Stimulated activated CD4-positive, alpha-beta T cell treated with anti-CD3 and anti-CD28 coated beads, Interleukin-4, amount 100 ng/mL, for 4 hours (primary cell): ENCODE measurements around the gene CNOT3.
"Not testable (repeated sequence)": the region's sequence is repeated elsewhere in the genome, so short reads cannot be mapped to it uniquely, and the experiment has no call there.

Source experiments
- DNase-seq, 2 experiments: peaks; one replicate each; pipeline ENCODE4 v3.0.0-alpha.2; 2020

Gene CNOT3

DNA sequence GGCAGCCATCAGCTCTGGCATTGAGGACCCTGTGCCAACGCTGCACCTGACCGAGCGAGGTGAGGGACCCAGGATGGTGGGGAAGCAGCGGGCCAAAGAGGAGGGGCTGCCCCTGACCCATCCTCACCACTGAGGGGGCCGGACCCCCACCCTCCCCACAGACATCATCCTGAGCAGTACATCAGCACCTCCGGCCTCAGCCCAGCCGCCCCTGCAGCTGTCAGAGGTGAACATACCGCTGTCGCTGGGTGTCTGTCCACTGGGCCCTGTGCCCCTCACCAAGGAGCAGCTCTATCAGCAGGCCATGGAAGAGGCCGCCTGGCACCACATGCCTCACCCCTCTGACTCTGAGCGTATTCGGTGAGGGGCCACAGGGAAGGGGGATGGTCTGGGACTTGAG, 14.7 kb downstream of the CNOT3 start:
- DNase-seq = no peak

- DNase-seq = no peak
Observed at GRCh38 chr19:54152878-54153524, 15.4 kb downstream of the CNOT3 start.

GRCh38 chr19:54153731-54154326, 16.3 kb downstream of the CNOT3 start:
- no peak for DNase-seq

DNA sequence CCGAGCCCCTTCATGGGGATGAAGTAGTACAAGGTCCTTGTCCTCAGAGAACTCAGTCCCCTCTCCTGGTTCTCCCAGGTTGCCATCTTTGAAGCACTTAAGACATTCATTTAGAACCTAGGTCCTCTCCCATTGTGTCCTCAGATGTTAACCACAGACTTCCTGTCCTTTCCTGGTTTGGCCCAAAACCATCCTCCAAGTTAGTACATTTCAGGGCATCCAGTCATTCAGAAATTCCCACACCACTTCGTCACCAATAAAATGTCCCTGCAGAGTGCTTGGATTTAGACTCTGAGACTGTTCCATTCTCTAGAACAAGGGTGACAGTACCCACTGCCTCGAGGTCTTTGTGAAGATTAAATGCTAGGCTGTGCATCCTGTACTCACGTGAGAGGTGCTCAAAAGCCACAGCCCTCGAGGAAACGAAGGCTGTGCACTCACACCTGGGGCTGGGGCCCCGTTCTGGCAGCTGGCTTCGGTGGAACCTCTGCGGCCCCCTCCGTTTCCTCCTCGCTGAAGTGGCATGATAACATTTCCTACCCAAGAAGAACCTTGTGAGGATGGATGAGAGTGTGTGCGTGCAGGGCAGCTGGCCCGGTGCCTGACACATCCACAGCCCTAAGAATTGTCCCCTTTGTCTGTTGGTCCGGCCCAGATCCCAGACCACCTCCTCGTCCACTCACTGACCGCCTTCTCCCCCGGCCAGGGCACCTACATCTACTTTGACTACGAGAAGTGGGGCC, 17.2 kb downstream of the CNOT3 start:
- peak in 1 of 2 experiments; percentile 27 for DNase-seq

GRCh38 chr19:54155694-54156093, 18.1 kb downstream of the CNOT3 start:
- DNase-seq = no peak

GRCh38 chr19:54156490-54156889, 18.9 kb downstream of the CNOT3 start:
- no peak for DNase-seq

- DNase-seq = no peak
Observed at GRCh38 chr19:54156953-54157352, 19.4 kb downstream of the CNOT3 start.

- DNase-seq = peak in 1 of 2 experiments; percentile 24
Observed at GRCh38 chr19:54158812-54159351, 21.3 kb downstream of the CNOT3 start.

DNA sequence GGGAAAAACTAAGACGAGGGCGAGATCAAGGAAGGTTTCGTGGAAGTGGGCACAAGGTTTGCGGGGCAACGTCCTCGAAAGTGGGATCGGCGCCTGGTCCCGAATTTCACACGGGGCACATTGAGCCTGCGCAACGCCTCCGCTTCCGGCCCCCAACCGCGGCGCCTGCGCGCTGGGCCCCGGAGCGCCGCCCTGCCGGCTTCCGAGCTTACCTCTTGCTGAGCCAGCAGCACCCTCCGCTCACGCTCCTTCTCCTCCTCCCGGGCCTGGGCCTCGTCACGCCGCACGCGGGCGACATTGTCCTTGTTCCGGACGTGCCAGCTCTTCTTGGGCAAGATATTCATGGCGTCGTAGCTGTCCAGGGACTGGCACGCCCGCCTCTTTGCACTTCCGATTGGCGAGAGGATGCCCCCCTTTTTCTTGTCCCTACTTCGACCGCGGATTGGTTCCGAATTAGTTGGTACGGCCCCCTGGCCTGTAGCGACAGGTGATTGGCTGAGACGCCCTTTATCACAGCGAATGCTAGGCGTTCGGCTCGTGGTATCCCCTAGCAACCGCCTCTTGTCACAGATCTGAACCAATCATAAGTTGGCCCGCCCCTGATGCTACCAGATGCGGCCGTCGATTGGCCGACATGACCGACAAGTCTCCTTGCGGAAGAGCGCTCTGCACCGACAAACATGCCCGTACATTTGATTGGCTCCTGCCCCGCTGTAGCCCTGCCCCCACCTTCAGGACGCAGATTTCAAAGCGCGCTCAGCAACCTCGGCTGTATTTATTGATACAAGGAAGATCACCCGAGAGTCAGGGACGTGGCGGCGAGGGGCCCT, 22.0 kb downstream of the CNOT3 start, which contains the start of gene LENG1:
TSS of gene LENG1 (minus strand) at position 370 of the 830 bp plus-strand sequence. CDS start at position 344, 26 bp downstream.
- DNase-seq = peak; percentile 89 to 100

GRCh38 chr19:54160182-54160811, 22.7 kb downstream of the CNOT3 start:
- DNase-seq = no peak

GRCh38 chr19:54160854-54161253, 23.3 kb downstream of the CNOT3 start:
- DNase-seq = no peak

GRCh38 chr19:54162241-54162805, 24.8 kb downstream of the CNOT3 start:
- peak; percentile 78 for DNase-seq

GRCh38 chr19:54162884-54163283, 25.3 kb downstream of the CNOT3 start:
- DNase-seq = no peak

- DNase-seq = peak; percentile 35 to 48
Observed at GRCh38 chr19:54164369-54165068, 27.0 kb downstream of the CNOT3 start.

DNA sequence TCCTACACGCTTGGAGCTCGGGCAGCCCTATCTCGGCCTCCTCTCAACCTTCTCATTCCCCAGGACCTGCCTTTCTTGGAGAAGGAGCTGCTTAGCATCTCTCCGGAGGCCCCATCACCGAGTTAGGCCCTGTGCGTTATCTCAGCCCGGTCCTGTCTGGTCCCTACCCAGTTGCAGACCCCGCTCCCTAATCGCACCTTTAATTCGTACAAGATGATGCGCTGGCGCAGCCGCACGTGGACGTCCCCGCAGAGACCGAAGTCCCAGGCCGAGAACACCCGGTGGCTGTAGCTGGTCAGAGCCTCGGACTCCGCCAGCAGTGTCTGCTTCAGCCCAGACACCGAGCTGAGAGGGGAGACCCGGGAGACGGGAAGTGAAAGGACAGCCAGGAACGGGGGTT, 27.7 kb downstream of the CNOT3 start:
- DNase-seq = no peak

DNA sequence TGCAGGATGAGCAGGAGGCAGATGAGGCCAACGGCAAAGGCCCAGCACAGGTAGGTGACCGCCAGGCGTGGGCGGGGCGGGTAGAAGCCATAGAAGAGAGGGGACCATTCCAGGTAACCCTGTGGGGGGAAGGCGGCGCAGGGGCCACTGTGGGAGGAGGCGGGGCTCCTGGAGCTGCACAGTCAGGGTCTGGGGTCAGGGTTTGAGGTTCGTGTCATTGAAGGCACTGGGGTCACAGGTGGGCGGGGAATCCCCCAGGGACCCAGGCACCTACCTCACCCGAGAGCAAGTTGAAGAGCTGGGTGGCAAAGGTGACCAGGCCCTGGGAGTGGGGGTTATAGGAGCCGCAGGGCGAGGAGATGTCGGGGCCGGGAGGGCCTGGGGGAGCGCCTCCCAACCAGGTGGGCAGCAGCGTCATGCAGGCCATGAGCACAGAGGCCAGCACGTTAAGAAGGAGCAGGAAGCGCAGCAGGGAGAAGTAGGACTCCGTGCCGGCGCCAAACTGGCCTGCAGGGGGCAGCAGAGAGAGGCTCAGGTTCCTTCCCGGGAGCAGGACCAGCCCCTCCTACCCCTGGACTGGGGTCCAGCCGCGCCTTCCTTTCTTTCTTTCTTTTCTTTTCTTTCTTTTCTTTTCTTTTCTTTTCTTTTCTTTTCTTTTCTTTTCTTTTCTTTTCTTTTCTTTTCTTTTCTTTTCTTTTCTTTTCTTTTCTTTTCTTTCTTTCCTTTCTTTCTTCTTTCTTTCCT, 30.8 kb downstream of the CNOT3 start:
- DNase-seq = peak; percentile 80 to 94

DNA sequence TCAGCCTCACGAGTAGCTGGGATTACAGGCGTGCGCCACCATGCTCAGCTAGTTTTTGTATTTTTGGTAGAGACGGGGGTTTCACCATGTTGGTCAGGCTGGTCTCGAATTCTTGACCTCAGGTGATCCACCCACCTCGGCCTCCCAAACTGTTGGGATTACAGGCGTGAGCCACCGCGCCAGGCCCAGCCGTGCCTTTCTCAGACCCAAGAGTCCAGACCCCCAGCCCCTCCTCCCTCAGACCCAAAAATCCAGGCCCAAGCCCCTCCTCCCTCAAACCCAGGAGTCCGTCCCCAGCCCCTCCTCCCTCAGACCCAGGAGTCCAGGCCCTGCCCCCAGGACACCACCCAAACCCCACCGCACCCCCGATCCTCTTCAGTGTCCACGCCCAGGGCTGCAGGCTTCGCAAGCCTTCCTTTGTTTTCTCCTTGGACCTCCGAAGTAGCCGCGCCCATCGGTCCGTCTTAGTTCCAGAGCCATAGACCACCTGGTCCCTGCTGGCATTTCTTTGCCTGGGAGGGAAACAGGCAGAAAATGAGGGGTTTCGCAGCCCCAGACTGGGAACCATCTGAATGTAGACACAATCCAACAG, 31.7 kb downstream of the CNOT3 start:
- DNase-seq = no peak

GRCh38 chr19:54171736-54172431, 34.3 kb downstream of the CNOT3 start:
- DNase-seq = not testable (repeated sequence)
